GM10248 (cell line): ENCODE results near the gene AMT.

ENCODE experiments used
- CTCF ChIA-PET: fragments of 300-600 bp; sonication (Branson Sonifier 250); formaldehyde crosslinking; extraction: SDS; loops from one replicate; lab custom pipeline; 2021; ENCODE audit warnings: antibody characterized with exemption; lab: Yijun Ruan, JAX
- POLR2A ChIA-PET: fragments of 350-650 bp; sonication (Branson Sonifier 250); formaldehyde crosslinking; extraction: SDS; loops from one replicate; lab custom pipeline; 2020; ENCODE audit warnings: antibody characterized with exemption; lab: Yijun Ruan, JAX
- DNase-seq: peaks from one replicate; pipeline ENCODE4 v3.0.0; 2012; ENCODE audit errors: extremely low spot score
- TF ChIP-seq, protein P1 (sequence below): IDR thresholded peaks from 2 replicates; pipeline ENCODE4 v1.5.1; 2012; ENCODE audit warnings: mild to moderate bottlenecking, low read depth; ENCODE audit errors: extremely low read depth, missing control alignments, control extremely low read depth

Gene AMT

DNA sequence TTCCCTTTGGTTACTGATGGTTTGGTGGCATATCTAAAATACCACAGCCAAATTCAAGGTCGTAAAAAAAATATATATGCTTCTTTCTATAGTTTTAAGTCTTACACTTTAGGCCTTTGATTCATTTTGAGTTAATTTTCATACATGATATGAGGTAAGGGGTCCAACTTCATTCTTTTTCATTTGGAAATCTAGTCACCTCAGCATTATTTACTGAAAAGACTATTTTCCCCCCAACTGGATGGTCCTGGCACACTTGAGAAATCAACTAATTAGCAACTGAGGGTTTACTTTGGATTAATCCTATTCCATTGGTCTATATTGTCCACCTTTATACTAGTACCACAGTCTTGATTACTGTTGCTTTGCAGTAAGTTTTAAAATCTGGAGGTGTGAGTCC lies 36.7 kb downstream of the AMT start:
- TF ChIP-seq, protein P1, sequence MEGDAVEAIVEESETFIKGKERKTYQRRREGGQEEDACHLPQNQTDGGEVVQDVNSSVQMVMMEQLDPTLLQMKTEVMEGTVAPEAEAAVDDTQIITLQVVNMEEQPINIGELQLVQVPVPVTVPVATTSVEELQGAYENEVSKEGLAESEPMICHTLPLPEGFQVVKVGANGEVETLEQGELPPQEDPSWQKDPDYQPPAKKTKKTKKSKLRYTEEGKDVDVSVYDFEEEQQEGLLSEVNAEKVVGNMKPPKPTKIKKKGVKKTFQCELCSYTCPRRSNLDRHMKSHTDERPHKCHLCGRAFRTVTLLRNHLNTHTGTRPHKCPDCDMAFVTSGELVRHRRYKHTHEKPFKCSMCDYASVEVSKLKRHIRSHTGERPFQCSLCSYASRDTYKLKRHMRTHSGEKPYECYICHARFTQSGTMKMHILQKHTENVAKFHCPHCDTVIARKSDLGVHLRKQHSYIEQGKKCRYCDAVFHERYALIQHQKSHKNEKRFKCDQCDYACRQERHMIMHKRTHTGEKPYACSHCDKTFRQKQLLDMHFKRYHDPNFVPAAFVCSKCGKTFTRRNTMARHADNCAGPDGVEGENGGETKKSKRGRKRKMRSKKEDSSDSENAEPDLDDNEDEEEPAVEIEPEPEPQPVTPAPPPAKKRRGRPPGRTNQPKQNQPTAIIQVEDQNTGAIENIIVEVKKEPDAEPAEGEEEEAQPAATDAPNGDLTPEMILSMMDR, result no peak
- DNase-seq, result no peak
- POLR2A ChIA-PET, result no interaction called here
- CTCF ChIA-PET, result interaction anchor here (1.8 kb wide), 1 partner anchor 63 kb away, joined by 4 read pairs; no protein-coding TSS in a partner anchor

DNA sequence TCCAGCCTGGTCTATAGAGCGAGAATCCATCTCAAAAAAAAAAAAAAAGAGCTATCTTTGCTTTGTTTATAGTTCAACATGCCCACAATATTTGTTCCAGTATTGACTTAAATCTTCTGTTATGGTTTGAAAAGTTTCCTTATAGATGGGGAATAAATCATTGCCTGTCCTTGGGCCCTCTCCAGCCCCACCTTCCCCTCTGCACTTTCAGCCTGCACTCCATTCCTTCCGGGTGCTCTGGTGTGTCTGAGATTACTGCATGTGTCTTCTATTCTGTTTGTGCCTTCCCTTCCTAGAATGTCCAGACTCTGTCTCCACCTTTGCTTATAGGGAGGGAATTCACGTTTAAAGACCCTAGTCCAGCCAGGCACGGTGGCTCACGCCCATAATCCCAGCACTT lies 38.9 kb downstream of the AMT start:
- TF ChIP-seq, protein P1, result no peak
- ChIA-PET POLR2A (interaction anchor here (0.5 kb wide), 1 partner anchor 24 kb away, joined by 3 read pairs; no protein-coding TSS in a partner anchor), CTCF (no interaction called here)
- no peak for DNase-seq

DNA sequence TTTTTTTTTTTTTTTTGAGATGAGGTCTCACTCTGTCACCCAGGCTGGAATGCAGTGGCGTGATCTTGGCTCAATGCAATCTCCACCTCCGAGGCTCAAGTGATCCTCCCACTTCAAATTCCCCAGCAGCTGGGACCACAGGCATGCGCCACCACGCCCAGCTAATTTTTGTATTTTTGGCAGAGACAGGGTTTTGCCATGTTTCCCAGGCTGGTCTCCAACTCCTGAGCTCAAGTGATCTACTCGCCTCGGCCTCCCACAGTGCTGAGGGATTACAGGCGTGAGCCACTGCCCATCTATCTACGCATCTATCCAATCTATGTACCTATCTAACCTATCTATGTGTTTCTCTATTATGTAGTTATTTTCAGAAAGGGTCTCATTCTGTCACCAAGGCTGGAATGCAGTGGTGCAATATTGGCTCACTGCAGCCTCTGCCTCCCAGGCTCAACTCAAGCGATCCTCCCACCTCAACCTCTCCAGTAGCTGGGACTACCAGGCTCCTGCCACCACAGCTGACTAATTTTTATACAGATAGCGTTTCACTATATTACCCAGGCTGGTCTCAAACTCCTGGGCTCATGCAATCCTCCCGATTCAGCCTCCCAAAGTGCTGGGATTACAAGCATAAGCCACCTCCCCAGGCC lies 43.9 kb downstream of the AMT start:
- TF ChIP-seq, protein P1, result no peak
- ChIA-PET POLR2A (no interaction called here), CTCF (interaction anchor here (3.2 kb wide), 1 partner anchor 38 kb away, joined by 9 read pairs; the partner anchor contains the start of gene USP4)
- DNase-seq, result no peak

DNA sequence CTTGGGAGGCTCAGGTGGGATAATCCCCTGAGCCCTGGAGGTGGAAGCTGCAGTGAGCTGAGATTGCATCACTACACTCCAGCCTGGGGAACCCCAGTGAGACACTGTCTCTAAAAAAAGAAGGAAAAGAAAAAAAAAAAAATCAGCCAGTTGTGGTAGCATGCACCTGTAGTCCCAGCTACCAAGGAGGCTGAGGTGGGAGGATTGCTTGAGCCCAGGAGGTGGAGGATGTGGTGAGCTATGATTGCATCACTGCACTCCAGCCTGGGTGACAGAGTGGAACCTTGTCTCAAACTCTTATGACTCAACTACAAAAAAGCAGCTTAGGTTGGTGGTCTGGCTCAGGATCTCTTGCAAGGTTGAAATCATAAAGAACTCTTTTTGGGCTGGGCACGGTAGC lies 44.8 kb downstream of the AMT start:
- ChIA-PET CTCF (interaction anchor here (0.8 to 3.2 kb wide), 3 partner anchors 11 to 37 kb away, joined by 3 to 9 read pairs (median 4); partner anchors contain the start of gene USP4), POLR2A (interaction anchor here (0.6 kb wide), 2 partner anchors 17 to 70 kb away, joined by 3 to 4 read pairs; no protein-coding TSS in a partner anchor)
- TF ChIP-seq, protein P1, result no peak
- no peak for DNase-seq

DNA sequence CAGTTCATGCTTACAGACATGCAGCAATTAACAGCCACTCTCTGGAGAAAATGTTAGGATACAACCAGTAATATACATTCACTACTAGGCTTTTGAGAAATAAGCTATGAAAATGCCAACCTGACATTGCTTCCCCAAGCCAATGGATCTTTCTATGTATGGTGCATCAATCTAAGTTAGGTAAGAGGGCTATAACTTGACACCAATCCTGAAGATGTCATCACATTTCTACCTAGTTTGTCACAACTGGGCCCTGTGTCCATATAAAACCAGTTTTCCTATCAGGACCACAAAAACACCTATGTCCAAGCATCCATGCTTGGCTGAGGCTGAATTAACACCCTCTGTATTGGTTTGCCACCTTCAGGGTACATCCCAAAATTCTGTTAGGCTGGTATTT lies 50.3 kb downstream of the AMT start:
- TF ChIP-seq, protein P1, result no peak
- ChIA-PET CTCF (interaction anchor here (1.1 kb wide), 1 partner anchor 32 kb away, joined by 3 read pairs; the partner anchor contains the start of gene USP4), POLR2A (no interaction called here)
- no peak for DNase-seq

DNA sequence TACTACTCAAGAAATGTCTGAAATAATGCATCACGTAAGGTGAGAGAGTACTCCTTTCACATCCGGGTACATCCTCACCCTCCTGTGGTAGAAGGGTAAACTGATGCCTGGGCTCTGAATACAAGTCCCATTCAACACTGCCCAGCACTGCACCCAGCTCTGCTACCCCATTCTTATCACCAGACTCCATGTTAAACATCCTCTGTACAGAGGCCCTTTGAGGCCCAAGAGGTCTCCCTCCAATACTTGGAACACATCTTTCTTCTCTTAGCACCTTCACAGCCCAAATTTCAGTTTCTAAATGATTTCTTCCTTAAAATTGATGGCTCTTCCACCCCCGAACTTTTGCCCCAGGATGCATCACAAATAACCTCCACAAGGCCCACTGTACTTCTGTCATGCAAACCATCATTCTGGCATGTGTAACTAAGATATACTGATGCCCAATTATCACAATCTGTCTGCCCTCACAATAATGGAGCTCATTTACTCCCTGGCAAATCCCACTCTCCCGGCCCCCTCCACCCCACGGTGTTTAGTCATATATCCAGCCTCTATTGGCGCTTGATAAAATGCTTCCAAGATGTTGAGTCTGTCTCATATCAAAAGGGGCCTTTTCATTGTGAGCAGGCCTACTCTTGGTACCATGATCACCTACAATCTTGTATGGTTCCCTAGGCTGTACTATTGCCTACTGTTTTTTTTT lies 51.5 kb downstream of the AMT start:
- no peak for DNase-seq
- ChIA-PET CTCF (interaction anchor here (1.4 to 2.1 kb wide), 2 partner anchors 11 to 18 kb away, joined by 3 to 5 read pairs; no protein-coding TSS in a partner anchor), POLR2A (interaction anchor here (0.7 kb wide), 1 partner anchor 37 kb away, joined by 3 read pairs; no protein-coding TSS in a partner anchor)
- TF ChIP-seq, protein P1, result no peak
